Dedifferentiated amniotic fluid mesenchymal stem cell (primary cell): ENCODE measurements around the gene ACOT2.
"Not testable (repeated sequence)": the region's sequence is repeated elsewhere in the genome, so short reads cannot be mapped to it uniquely, and the experiment has no call there.

Experiments used
- DNase-seq: peaks from one replicate; pipeline ENCODE4 v3.0.0-alpha.2; 2016; ENCODE audit errors: extremely low spot score

The ACOT2 gene

DNA sequence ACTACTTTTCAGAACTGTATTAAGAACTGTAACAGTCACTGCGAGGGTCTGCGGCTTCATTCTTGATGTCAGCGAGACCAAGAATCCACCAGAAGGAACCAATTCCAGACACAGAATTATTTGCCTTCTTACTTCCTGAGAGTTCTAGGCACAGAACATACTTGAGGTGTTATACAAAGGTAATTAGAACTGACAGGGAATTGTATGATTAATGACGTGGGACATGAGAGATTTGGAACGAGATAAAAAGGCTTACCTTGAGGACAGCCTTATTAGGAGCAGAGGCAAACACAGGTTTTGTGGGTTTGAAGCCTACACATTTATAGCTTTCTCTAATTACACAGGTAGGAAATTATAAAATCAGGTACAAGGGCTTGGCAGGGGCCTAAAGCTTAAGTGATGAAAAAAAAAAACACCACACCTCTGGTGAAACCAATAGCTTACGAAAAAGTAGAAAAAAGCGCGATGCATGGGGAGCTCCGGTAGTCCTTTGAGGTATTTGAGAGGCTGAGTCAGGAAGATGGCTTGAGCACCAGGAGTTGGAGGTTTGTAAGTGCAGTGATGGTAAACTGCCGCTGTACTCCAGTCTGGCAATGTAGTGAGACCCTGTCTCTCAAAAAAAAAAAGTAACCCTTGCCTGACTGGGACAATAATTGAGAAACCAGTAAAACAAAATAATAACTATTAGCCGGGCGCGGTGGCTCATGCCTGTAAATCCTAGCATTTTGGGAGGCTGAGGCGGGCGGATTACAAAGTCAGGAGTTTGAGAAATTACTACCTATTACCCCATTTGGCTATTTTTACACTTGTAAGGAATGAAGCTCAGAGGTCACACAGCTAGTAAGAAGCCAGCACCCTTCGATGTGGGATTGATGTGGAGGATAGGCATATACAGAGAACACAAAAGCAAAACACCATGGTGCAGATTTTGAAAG lies 795 bp upstream of the ACOT2 start:
- no peak for DNase-seq

DNA sequence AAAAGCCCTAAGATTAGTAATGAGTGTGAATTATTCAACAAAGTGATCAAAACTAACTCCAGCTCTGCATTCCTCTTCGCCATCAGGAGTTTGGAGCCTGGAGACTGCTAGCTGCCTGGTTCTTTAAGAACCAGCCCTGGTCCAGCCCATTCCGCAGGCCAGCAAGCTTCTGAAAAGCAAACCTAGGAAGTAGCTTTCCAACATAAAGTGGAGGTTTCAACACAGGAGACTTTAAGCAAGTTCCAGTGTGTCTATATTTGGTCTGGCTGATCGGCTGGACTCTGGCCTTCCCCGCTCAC lies 178 bp upstream of the ACOT2 start:
- not testable (repeated sequence) for DNase-seq

DNA sequence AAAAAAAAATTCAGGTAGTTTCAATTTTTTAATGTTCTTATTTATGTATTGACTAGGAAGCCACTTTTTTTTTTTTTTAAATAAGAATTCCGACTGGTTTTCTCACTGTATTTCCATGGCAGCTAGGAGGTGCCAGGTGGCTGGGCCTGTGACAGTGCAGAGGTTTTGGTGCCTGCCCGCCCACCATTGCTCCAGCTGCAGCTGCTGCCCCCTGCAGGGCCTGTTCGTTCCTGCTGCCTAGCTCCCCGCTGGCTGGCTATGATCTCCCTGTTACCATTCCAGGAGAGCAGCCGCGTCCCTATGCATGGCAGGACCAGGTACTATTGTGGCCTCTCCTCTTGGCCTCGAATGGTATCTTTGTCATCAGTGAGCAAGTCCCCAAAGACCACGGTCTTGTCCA lies 1.9 kb downstream of the ACOT2 start:
- DNase-seq = not testable (repeated sequence)

DNA sequence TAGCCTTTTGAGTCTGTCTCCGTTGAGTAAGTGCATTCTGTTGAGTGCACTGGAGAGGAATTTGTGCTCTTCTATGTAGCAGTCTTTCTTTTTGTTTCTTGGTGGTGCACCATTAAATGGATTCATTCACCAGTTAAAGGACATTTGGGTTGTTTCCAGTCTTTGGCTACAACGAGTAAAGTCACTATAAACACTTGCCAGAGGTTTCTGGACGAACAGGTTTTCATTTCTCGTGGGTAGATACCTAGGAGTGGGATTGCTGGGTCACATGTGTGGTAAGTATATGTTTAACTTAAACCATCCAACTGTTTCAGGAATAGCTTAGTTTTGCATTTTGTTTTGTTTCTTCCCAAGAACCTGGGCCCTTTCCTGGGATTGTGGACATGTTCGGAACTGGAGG lies 4.0 kb downstream of the ACOT2 start:
- DNase-seq = not testable (repeated sequence)

DNA sequence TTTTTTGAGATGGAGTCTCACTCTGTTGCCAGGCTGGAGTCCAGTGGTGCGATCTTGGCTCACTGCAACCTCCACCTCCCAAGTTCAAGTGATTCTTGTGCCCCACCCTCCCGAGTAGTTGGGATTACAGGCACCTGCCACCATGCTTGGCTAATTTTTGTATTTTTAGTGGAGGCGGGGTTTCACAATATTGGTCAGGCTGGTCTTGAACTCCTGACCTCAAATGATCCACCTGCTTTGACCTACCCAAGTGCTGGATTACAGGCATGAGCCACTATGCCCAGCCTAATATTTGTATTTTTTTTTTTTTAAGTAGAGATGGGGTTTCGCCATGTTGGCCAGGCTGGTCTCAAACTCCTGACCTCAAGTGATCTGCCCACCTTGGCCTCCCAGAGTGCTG lies 4.7 kb downstream of the ACOT2 start:
- not testable (repeated sequence) for DNase-seq

DNA sequence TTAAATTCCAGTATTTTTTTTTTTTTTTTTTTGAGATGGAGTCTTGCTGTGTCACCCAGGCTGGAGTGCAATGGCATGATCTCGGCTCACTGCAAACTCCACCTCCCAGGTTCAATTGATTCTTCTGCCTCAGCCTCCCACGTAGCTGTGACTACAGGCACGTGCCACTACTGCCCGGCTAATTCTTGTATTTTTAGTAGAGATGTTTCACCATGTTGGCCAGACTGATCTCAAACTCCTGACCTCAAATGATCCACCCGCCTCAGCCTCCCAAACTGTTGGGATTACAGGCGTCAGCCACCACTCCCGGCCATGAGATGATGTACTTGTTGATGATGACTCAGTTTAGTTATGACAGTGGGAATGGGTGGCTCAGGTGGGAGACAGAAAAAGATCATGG lies 5.2 kb downstream of the ACOT2 start:
- not testable (repeated sequence) for DNase-seq

DNA sequence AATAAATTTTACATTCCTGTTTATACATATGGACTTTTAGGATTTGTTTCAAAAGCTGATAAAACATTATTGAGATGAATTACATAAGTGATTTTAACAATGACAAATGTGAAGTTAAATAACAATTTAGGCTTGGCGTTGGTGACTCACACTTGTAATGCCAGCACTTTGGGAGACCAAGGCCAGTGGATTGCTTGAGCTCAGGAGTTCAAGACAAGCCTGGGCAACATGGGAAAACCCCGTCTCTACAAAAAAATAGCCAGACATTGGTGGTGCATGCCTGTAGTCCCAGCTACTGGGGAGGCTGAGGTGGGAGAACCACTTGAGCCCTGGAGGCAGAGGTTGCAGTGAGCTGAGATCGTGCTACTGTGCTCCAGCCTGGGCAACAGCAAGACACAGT lies 7.4 kb downstream of the ACOT2 start:
- no peak for DNase-seq

DNA sequence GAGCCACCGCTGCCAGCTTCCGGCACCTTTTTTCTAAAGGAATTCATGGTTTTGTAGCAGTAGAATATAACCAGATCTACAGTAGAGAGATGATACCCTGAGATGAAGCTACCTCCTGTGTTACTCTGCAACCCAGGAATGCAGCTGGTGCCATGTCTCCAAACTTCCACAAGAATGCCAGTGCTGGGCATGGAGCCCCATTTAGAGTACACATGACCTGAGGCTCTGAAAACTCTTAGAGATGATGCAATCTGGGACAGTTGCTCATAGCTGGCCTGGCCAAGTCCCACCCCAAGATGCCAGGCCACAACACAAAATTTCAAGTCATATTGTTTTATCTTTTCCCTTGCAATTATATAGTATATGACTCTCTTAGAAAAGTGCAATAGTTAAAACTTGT lies 8.2 kb downstream of the ACOT2 start:
- DNase-seq = not testable (repeated sequence)

DNA sequence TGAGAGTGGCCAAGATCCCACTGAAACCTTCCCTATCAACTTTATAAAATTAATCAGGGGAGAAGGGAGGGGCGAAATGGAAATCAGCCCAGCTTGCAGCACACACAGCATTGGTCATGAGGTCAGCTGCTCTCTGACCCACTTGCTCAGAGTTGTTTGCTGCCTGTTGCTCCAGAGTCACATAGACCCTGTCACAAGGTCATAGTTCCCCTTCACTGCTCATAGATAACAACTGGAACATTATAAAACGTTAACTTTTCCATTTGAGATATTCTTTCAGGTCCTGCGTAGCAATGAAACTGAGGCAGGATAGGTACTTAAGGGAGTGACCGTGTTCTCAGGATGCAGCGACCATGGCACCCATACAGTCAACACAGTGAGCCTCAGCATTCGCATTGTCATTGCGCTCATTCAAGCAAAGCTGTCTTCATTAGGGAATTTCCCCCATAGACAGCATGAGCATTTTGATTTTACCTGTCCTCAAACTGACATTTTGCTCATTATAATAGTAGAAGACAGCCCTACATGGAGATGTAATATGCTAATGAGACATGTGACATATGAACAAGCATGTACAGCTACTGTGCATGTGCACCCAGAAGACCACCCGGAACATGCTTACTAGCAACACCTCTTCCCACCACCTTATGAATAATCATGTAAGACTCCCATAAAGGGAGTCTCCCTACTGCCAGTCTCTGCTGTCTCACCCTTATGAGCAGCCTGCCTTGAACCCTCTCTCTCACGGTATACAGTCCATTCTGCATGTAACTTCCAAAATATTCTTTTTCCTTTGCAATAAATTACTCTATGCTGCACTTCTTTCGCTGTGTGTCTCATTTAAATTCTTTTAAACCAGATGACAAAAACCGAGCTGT lies 13.3 kb downstream of the ACOT2 start:
- not testable (repeated sequence) for DNase-seq

DNA sequence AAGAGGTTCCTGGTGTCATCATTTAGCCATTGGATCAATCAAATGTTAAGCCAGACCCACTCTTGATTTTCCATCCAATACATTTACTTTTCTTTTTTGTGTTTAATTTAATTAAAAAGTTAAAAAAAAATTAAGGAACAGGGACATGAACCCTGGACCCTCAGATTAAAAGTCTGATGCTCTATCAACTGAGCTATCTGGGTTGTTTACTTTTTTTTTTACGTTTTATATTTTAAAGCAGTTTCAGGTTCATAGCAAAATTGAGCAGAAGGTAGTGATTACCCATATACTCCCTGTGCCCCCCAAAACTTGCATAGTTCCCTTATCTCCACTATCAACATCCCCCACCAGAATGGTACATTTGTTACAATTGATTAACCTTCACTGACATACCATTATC lies 19.7 kb downstream of the ACOT2 start:
- no peak for DNase-seq

DNA sequence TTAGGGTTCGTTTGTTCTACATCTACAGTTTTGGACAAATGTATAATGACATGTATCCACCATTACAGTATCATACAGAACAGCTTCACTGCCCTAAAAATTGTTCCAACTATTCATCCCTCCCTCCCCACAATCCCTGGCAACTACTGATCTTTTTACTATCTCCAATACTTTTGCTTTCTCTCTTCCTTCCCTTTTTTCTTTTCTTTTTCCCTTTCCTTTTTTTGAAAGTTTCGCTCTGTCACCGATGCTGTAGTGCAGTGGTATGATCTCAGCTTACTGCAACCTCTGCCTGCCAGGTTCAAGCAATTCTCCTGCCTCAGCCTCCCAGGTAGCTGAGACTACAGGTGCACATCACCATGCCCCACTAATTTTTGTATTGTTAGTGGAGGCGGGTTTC lies 20.1 kb downstream of the ACOT2 start:
- DNase-seq = no peak

DNA sequence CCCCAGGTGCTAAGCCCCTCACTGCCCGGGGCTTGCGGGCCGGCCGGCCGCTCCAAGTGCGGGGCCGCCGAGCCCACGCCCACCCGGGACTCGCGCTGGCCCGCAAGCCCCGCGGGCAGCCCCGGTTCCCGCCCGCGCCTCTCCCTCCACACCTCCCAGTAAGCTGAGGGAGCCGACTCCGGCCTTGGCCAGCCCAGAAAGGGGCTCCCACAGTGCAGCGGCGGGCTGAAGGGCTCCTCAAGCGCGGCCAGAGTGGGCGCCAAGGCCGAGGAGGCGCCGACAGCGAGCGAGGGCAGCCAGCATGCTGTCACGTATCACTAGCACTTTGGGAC lies 21.6 kb downstream of the ACOT2 start:
- DNase-seq = not testable (repeated sequence)

DNA sequence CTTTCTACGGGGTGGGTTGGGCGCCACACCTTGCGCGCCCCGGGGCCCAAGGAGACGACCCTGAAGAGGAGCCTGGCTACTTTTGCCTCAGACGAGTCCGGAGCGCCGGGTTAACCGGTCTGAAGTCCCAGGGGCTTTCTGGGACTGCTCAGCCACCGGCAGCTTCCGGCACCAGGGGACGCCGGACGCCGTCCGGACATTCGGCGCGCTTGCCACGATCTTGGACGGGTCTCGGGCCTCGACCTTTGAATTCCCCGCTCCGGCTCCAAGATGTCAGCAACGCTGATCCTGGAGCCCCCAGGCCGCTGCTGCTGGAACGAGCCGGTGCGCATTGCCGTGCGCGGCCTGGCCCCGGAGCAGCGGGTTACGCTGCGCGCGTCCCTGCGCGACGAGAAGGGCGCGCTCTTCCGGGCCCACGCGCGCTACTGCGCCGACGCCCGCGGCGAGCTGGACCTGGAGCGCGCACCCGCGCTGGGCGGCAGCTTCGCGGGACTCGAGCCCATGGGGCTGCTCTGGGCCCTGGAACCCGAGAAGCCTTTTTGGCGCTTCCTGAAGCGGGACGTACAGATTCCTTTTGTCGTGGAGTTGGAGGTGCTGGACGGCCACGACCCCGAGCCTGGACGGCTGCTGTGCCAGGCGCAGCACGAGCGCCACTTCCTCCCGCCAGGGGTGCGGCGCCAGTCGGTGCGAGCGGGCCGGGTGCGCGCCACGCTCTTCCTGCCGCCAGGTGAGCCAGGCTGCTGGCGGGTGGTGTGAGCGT lies 22.9 kb downstream of the ACOT2 start, which contains the start of gene ACOT4:
TSS of gene ACOT4 (plus strand) at position 184 of the 760 bp plus-strand sequence. CDS start at position 271, 87 bp downstream.
- no peak for DNase-seq

DNA sequence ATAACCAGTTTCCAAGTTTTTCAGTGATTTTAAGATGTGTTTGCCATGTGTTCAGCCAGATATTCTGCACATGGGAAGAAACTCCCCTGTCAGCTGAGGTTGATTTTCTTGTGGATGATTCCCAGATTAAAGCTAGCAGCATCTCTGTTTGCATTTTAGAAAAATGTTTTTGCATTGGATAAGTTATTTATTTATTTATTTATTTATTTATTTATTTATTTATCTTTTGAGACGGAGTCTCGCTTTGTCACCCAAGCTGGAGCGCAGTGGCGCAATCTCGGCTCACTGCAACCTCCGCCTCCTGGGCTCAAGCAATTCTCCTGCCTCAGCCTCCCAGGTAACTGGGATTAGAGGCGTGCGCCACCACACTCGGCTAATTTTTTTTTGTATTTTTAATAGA lies 25.5 kb downstream of the ACOT2 start:
- DNase-seq = no peak

DNA sequence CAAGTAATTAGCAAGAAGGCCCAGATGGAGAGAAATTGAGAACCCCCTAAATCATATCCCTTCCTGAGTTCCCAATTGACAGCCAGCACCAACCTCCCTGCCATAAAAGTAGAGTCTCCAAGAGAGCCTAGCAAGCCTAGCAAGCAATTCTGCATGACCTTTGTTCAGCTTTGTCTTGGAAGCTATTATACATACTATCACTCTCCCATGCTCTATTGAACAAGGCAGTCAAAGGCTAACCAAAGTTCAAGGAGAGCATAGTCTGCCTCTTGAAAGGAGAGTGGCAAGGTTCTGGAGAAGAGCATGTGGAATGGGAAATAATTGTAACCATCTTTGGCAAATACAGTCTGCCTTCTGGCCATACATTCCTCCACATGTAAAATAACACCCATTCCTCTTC lies 30.5 kb downstream of the ACOT2 start:
- DNase-seq = no peak

DNA sequence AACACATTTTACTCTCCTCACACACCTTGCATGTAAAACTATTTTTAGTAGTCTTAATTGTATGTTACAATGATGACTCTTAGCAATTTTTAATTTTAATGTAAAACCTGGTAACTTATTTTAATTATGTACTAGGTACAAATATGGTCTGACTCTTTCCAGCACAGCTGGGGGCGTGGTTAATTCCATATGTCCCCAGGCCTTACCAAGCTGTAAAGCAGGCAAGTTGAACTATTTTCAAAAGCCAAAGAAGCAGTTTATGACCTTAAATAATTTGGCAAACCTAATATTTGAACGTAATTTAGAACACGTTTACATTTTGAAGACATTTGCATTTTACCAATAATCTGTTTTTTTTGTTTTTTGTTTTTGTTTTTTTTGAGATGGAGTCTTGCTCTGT lies 34.0 kb downstream of the ACOT2 start:
- no peak for DNase-seq

DNA sequence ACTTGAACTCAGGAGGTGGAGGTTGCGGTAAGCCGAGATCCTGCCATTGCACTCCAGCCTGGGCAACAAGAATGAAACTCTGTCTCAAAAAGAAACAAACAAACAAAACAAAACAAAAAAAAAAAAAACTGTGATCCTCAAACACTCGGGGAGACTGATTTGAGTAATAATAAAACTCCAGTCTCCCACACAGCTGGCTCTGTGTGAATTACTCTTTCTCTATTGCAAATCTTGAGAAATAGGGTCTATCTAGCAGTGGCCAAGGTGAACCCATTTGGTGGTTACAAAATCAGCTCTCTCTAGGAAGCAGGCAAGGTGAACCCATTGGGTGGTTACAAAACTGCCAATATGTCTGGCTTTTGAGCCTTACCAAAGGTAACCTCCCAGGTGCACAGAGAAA lies 37.3 kb downstream of the ACOT2 start:
- DNase-seq = no peak

DNA sequence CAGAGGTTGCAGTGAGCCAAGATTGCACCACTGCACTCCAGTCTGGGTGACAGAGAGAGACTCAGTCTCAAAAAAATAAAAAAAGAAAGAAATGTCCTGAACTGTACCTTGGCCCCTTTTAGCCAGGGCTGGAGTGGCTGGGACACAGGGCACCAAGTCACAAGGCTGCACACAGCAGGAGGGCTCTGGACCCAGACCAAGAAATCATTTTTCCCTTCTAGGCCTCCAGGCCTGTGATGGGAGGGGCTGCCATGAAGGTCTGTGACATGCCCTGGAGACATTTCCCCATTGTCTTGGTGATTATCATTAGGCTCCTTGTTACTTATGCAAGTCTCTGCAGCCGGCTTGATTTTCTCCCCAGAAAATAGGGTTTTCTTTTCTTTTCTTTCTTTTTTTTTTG lies 38.2 kb downstream of the ACOT2 start:
- no peak for DNase-seq

DNA sequence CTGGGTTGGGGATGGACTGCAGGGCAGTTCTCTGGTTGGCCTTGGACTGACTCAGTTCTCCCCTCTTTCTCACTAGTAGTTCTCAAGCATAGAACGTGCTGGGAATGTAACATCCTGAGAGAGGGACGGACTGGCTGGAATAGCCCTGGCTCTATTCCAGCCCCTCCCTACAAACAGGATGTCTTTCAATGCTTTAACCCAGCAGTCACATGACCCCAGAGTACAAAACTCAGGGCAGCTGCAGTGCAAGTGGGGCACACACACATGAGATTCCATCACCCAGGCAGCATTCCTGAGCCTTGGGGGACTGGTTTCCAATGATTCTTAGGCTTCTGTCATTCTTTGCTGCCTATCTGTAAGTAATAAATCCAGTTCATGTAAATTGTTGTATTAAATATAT lies 41.7 kb downstream of the ACOT2 start:
- DNase-seq = no peak

DNA sequence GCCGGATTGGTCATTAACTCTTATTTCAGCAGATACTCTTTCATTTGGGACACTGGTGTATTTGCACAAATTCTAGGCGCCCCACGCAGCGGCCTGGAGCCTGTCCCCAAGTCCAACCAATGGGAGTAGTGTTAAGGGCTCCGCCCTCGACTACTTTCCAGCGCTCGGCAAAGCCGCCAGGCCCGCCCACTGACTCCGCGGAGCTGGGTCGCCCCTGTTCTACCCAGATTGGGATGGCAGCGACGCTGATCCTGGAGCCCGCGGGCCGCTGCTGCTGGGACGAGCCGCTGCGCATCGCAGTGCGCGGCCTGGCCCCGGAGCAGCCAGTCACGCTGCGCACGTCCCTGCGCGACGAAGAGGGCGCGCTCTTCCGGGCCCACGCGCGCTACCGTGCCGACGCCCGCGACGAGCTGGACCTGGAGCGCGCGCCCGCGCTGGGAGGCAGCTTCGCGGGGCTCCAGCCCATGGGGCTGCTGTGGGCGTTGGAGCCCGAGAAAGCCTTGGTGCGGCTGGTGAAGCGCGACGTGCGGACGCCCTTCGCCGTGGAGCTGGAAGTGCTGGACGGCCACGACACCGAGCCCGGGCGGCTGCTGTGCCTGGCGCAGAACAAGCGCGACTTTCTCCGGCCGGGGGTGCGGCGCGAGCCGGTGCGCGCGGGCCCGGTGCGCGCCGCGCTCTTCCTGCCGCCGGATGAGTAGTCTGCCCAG lies 43.5 kb downstream of the ACOT2 start, which contains the start of gene ACOT6:
TSS of gene ACOT6 (plus strand) at position 179 of the 707 bp plus-strand sequence. CDS start at position 234, 55 bp downstream.
- DNase-seq = peak; percentile 72

DNA sequence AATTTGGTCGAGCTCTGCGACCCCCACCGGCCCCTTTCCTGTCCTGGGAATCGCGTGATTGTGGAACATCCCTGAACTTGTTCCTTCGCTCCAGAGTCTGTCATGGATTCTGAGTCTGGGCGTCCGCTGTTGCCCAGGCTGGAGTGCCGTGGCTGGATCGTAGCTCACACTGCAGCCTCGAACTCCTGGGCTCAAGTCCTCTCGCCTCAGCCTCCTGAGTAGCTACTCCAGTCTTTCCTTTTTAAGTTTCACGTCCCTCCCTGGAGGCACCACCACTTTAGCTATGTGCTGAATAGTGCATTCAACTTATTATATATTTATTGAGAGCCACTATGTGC lies 44.0 kb downstream of the ACOT2 start:
- no peak for DNase-seq
